ENCODE results near the gene VASN.
A peak's percentile ranks its signal among the peaks of the same experiment; 100 is the strongest.

VASN gene

DNA sequence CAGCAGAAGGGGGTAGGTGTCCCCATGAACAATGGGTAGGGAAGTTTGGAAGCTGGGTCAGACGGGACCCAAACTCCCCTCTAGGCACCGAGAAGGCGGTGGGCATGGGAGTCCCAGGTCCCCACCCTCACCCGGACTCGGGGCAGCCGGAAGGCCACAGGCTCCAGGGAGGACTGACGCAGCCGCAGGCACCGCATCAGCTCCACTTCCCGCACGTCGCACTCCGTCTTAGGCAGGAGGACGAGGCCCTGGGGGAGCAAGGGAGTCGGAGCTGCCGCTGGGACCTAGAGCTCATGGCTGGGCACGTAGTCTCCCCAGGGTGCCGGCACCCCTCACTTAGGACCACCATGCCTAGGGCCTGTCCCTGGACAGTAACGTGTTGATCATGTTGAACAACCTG, 13.4 kb upstream of the VASN start:
- Histone ChIP-seq H3K4me2 (ENCODE audit: insufficient read depth, low read length) (no peak overlapping the region), H3K9me3 (ENCODE audit: insufficient read depth, low read length, severe bottlenecking) (no peaks in the 10 kb centered on the region), H3K79me2 (ENCODE audit: insufficient read depth, low read length) (no peaks in the 10 kb centered on the region), H3K9ac (ENCODE audit: low read depth, low read length) (no peak overlapping the region), H3K4me1 (ENCODE audit: insufficient read depth, low read length) (no peaks in the 10 kb centered on the region), H2AFZ (ENCODE audit: low read depth, low read length) (no peak overlapping the region), H3K36me3 (ENCODE audit: insufficient read depth, low read length) (peaks cover 67% of the 10 kb centered on the region), H3K27ac (ENCODE audit: low read length) (no peak overlapping the region), H3K27me3 (ENCODE audit: insufficient read depth, low read length, poor library complexity) (no peaks in the 10 kb centered on the region), H4K20me1 (ENCODE audit: insufficient read depth, low read length) (peaks cover 20% of the 10 kb centered on the region; the same call in 1 of the 2 replicates), H3K4me3 (ENCODE audit: low read depth in 1 of 2, low read length in 2 of 2) (no peak overlapping the region)
- DNase-seq (no peak), ATAC-seq (ENCODE audit: insufficient read depth, low read depth) (no peak)
- TF ChIP-seq, protein P1, sequence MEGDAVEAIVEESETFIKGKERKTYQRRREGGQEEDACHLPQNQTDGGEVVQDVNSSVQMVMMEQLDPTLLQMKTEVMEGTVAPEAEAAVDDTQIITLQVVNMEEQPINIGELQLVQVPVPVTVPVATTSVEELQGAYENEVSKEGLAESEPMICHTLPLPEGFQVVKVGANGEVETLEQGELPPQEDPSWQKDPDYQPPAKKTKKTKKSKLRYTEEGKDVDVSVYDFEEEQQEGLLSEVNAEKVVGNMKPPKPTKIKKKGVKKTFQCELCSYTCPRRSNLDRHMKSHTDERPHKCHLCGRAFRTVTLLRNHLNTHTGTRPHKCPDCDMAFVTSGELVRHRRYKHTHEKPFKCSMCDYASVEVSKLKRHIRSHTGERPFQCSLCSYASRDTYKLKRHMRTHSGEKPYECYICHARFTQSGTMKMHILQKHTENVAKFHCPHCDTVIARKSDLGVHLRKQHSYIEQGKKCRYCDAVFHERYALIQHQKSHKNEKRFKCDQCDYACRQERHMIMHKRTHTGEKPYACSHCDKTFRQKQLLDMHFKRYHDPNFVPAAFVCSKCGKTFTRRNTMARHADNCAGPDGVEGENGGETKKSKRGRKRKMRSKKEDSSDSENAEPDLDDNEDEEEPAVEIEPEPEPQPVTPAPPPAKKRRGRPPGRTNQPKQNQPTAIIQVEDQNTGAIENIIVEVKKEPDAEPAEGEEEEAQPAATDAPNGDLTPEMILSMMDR (IDR thresholded peaks at IDR 0.05; ENCODE audit: borderline replicate concordance, extremely low read depth, low read length, poor library complexity, severe bottlenecking): peak; percentile 8
- no peak for TF ChIP-seq EZH2 (IDR thresholded peaks at IDR 0.05; ENCODE audit: borderline replicate concordance, low read depth, low read length, severe bottlenecking)

DNA sequence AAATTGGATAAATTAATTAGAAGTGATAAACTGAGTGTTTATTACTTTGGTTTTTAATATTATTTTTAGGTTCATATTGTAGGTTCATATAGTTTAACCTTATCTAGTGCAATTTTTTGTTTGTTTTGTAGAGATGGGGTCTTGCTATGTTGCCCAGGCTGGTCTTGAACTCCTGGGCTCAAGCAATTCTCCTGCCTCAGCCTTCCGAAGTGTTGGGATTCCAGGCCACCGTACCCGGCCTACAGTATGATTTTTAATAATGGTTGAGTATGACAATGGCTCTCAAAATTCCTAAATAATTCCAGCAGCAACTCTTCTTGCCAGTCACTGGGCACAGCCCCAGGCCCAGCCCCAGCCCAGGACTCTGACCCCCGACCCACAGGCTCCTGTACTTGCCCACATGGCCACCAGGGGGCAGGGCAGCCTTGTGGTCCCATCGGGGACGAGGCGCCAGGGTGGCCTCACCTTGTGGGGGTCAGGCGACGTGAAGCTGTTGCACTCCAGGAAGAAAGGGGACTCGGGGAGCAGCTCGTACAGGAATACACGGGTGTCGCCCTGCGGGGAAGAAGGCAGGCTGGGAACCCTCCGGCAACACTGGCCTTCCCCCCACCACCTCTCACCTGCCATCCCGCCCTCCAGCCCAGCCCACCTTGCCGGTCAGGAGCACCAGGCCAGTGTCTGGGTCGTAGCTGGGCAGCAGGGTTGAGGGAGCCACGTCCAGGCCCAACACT, 12.7 kb upstream of the VASN start:
- Histone ChIP-seq H2AFZ (ENCODE audit: low read depth, low read length) (no peak overlapping the region), H3K4me2 (ENCODE audit: insufficient read depth, low read length) (no peak overlapping the region), H3K27ac (ENCODE audit: low read length) (no peak overlapping the region), H3K4me1 (ENCODE audit: insufficient read depth, low read length) (no peaks in the 10 kb centered on the region), H3K9me3 (ENCODE audit: insufficient read depth, low read length, severe bottlenecking) (no peaks in the 10 kb centered on the region), H3K9ac (ENCODE audit: low read depth, low read length) (no peak overlapping the region), H3K36me3 (ENCODE audit: insufficient read depth, low read length) (peaks cover 74% of the 10 kb centered on the region), H3K4me3 (ENCODE audit: low read depth in 1 of 2, low read length in 2 of 2) (no peak overlapping the region), H3K79me2 (ENCODE audit: insufficient read depth, low read length) (no peaks in the 10 kb centered on the region), H3K27me3 (ENCODE audit: insufficient read depth, low read length, poor library complexity) (no peaks in the 10 kb centered on the region), H4K20me1 (ENCODE audit: insufficient read depth, low read length) (peaks cover 20% of the 10 kb centered on the region; the same call in 1 of the 2 replicates)
- TF ChIP-seq, protein P1 (IDR thresholded peaks at IDR 0.05; ENCODE audit: borderline replicate concordance, extremely low read depth, low read length, poor library complexity, severe bottlenecking): peak; percentile 90
- TF ChIP-seq EZH2 (IDR thresholded peaks at IDR 0.05; ENCODE audit: borderline replicate concordance, low read depth, low read length, severe bottlenecking): no peak
- DNase-seq: peak; percentile 57
- peak; percentile 78 for ATAC-seq (ENCODE audit: insufficient read depth, low read depth)

DNA sequence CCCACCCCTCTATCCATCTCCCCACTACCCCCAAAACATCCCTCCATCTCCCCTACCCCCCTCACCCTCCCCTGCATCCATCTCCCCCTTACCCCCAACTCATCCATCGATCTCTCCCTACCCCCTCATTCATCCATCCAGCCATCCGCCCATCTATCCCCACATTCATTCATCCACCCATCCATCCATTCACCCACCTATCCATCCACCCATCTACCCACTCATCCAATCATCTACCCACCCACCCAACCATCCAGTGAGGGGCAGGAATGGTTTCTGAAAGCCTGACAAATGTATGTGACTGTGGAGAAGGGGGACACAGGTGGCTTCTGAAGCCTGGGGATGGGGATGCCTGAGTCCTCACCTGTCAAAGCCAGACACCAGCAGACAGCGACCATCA, 11.7 kb upstream of the VASN start:
- Histone ChIP-seq H3K4me2 (ENCODE audit: insufficient read depth, low read length) (no peak overlapping the region), H3K27ac (ENCODE audit: low read length) (no peak overlapping the region), H4K20me1 (ENCODE audit: insufficient read depth, low read length) (peaks cover 20% of the 10 kb centered on the region), H3K4me1 (ENCODE audit: insufficient read depth, low read length) (no peaks in the 10 kb centered on the region), H3K36me3 (ENCODE audit: insufficient read depth, low read length) (peaks cover 77% of the 10 kb centered on the region), H2AFZ (ENCODE audit: low read depth, low read length) (no peak overlapping the region), H3K27me3 (ENCODE audit: insufficient read depth, low read length, poor library complexity) (no peaks in the 10 kb centered on the region), H3K9ac (ENCODE audit: low read depth, low read length) (no peak overlapping the region), H3K9me3 (ENCODE audit: insufficient read depth, low read length, severe bottlenecking) (no peaks in the 10 kb centered on the region), H3K4me3 (ENCODE audit: low read depth in 1 of 2, low read length in 2 of 2) (no peak overlapping the region), H3K79me2 (ENCODE audit: insufficient read depth, low read length) (no peaks in the 10 kb centered on the region)
- TF ChIP-seq, protein P1 (IDR thresholded peaks at IDR 0.05; ENCODE audit: borderline replicate concordance, extremely low read depth, low read length, poor library complexity, severe bottlenecking): no peak
- TF ChIP-seq EZH2 (IDR thresholded peaks at IDR 0.05; ENCODE audit: borderline replicate concordance, low read depth, low read length, severe bottlenecking): no peak
- DNase-seq (no peak), ATAC-seq (ENCODE audit: insufficient read depth, low read depth) (no peak)

Measured in DND-41 (cell line).